OCI-LY1 (cell line): ENCODE data around the gene ZHX3.

ENCODE experiments used
- CTCF ChIP-seq: fragments of 200-600 bp; sonication (generic), shearing (Covaris generic); IDR thresholded peaks from 2 replicates; pipeline ENCODE4 v1.5.1; 2017; ENCODE audit warnings: mild to moderate bottlenecking, antibody characterized with exemption, low read length, moderate library complexity, mixed read lengths
- EZH2 ChIP-seq: fragments of 200-600 bp; sonication (generic), shearing (Covaris generic); IDR thresholded peaks from 2 replicates; pipeline ENCODE4 v1.8.0; 2017; ENCODE audit warnings: borderline replicate concordance, mixed run types, mild to moderate bottlenecking, antibody characterized with exemption, low read length, moderate library complexity, mixed read lengths

DNA sequence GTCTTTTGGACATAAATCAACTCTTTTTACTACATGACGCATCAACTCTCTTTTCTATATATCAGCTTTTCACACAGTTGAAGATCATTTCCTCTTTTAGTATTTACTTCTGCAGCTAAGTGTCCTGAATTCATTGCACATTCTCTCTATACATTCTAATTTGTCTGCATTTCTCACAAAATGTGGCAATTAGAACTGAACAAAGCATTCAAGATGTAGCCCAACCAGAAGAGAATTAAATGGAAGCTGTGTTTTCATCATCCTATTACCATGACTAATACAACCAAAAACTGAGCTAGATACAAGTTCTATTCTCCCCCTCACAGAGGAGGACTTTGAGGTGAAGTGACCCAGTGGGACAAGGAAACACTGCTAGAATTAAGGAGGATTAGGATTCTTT, 93.2 kb downstream of the ZHX3 start:
- TF ChIP-seq CTCF, result no peak
- no peak for TF ChIP-seq EZH2
